ENCODE data around the gene SPRY2.

The SPRY2 gene

GRCh38 chr13:80336776-80337287 lies 4.1 kb downstream of the SPRY2 start:
- H3K9ac ChIP-seq (ENCODE audit: low read length): peak overlapping the region; percentile 11
- H3K27ac ChIP-seq (ENCODE audit: low read depth, low read length): no peak overlapping the region
- peak overlapping the region in 1 of 2 donors; percentile 97 for H3K4me3 ChIP-seq (ENCODE audit: low read depth in 1 of 2, low read length in 2 of 2)
- peaks cover 11% of the 10 kb centered on the region for H3K36me3 ChIP-seq (ENCODE audit: insufficient read depth, low read length)
- H3K4me1 ChIP-seq (ENCODE audit: insufficient read depth, low read length): no peaks in the 10 kb centered on the region
- no peaks in the 10 kb centered on the region for H3K9me3 ChIP-seq (ENCODE audit: low read length)
- no peaks in the 10 kb centered on the region for H3K27me3 ChIP-seq (ENCODE audit: control insufficient read depth in 1 of 2, insufficient read depth in 2 of 2, low read length in 2 of 2)

- Histone ChIP-seq H3K4me1 (ENCODE audit: insufficient read depth, low read length) (no peaks in the 10 kb centered on the region), H3K27me3 (ENCODE audit: control insufficient read depth in 1 of 2, insufficient read depth in 2 of 2, low read length in 2 of 2) (no peaks in the 10 kb centered on the region), H3K36me3 (ENCODE audit: insufficient read depth, low read length) (peaks cover 11% of the 10 kb centered on the region), H3K9me3 (ENCODE audit: low read length) (no peaks in the 10 kb centered on the region), H3K27ac (ENCODE audit: low read depth, low read length) (no peak overlapping the region), H3K9ac (ENCODE audit: low read length) (no peak overlapping the region), H3K4me3 (ENCODE audit: low read depth in 1 of 2, low read length in 2 of 2) (peak overlapping the region in 1 of 2 donors; percentile 97)
These were observed 4.6 kb downstream of the SPRY2 start for GRCh38 chr13:80336370-80336769.

DNA sequence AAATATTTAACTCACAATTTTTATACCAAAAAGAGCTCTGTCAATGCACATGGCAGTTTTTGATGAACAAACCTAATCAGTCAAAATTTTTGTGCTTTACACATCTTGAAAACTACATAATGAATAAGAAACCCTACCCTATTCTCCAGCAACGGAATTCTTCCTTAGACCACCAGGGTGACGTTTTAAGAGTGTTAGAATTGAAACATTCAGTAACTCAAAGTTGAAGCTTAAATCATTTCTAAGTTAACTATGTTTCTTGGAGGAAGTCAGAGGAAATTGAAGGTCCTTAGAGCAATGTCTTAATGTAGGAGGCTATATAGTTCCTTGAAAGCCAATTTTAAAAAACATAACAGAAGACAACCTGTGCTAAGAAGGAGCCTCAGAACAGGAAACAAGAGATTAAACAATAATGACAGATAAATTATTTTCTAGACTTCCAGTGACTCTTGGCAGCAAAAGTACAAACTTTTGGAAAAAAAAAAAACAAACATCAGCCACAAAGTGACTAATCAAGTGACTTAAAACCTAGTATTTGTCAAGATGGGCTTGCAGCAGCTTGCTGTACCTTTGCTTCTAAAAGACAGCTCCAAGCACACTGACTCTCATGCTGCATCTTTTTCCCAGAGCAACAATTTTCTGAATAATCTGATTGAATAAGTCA lies 6.2 kb downstream of the SPRY2 start:
- Histone ChIP-seq H3K9me3 (ENCODE audit: low read length) (no peaks in the 10 kb centered on the region), H3K9ac (ENCODE audit: low read length) (no peak overlapping the region), H3K36me3 (ENCODE audit: insufficient read depth, low read length) (peaks cover 11% of the 10 kb centered on the region), H3K4me1 (ENCODE audit: insufficient read depth, low read length) (no peaks in the 10 kb centered on the region), H3K27ac (ENCODE audit: low read depth, low read length) (no peak overlapping the region), H3K27me3 (ENCODE audit: control insufficient read depth in 1 of 2, insufficient read depth in 2 of 2, low read length in 2 of 2) (no peaks in the 10 kb centered on the region), H3K4me3 (ENCODE audit: low read depth in 1 of 2, low read length in 2 of 2) (no peak overlapping the region)

DNA sequence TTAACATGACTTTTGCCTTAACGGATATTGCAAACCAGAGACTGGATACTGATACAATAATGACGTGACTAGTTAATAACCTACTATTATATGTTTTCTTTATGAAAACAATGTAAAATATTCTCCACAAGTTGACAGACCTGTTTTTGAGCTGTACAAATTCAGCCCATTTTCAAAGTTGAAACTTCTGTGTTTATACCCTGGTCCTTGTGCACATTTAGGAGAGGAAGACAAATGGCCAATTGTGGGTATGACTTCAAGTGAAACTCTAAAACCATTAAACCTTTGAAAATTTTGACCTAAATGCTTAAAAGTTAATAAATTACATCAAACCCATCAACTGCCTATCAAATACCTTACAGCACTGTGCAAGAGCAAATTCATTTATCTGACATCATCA lies 8.9 kb downstream of the SPRY2 start:
- Histone ChIP-seq H3K9me3 (ENCODE audit: low read length) (no peaks in the 10 kb centered on the region), H3K27ac (ENCODE audit: low read depth, low read length) (no peak overlapping the region), H3K4me1 (ENCODE audit: insufficient read depth, low read length) (no peaks in the 10 kb centered on the region), H3K27me3 (ENCODE audit: control insufficient read depth in 1 of 2, insufficient read depth in 2 of 2, low read length in 2 of 2) (no peaks in the 10 kb centered on the region), H3K4me3 (ENCODE audit: low read depth in 1 of 2, low read length in 2 of 2) (no peak overlapping the region), H3K9ac (ENCODE audit: low read length) (no peak overlapping the region), H3K36me3 (ENCODE audit: insufficient read depth, low read length) (peaks cover 7% of the 10 kb centered on the region)

- Histone ChIP-seq H3K4me3 (ENCODE audit: low read depth in 1 of 2, low read length in 2 of 2) (no peak overlapping the region), H3K9me3 (ENCODE audit: low read length) (no peaks in the 10 kb centered on the region), H3K27ac (ENCODE audit: low read depth, low read length) (no peak overlapping the region), H3K36me3 (ENCODE audit: insufficient read depth, low read length) (no peaks in the 10 kb centered on the region), H3K9ac (ENCODE audit: low read length) (no peak overlapping the region), H3K4me1 (ENCODE audit: insufficient read depth, low read length) (no peaks in the 10 kb centered on the region), H3K27me3 (ENCODE audit: control insufficient read depth in 1 of 2, insufficient read depth in 2 of 2, low read length in 2 of 2) (no peaks in the 10 kb centered on the region)
These were observed 11.7 kb downstream of the SPRY2 start for GRCh38 chr13:80329250-80329649.

- H3K4me3 ChIP-seq (ENCODE audit: low read depth in 1 of 2, low read length in 2 of 2): no peak overlapping the region
These were observed 21.9 kb downstream of the SPRY2 start for GRCh38 chr13:80319004-80319403.

GRCh38 chr13:80314711-80315653 lies 25.9 kb downstream of the SPRY2 start:
- Histone ChIP-seq H3K27ac (ENCODE audit: low read depth, low read length) (no peak overlapping the region), H3K4me3 (ENCODE audit: low read depth in 1 of 2, low read length in 2 of 2) (no peak overlapping the region), H3K27me3 (ENCODE audit: control insufficient read depth in 1 of 2, insufficient read depth in 2 of 2, low read length in 2 of 2) (no peaks in the 10 kb centered on the region), H3K36me3 (ENCODE audit: insufficient read depth, low read length) (no peaks in the 10 kb centered on the region), H3K9ac (ENCODE audit: low read length) (no peak overlapping the region), H3K9me3 (ENCODE audit: low read length) (no peaks in the 10 kb centered on the region), H3K4me1 (ENCODE audit: insufficient read depth, low read length) (no peaks in the 10 kb centered on the region)

More at GRCh38 chr13:80319004-80319403, 21.9 kb downstream of the SPRY2 start:
- Histone ChIP-seq H3K9me3 (ENCODE audit: low read length) (no peaks in the 10 kb centered on the region), H3K4me1 (ENCODE audit: insufficient read depth, low read length) (no peaks in the 10 kb centered on the region), H3K36me3 (ENCODE audit: insufficient read depth, low read length) (no peaks in the 10 kb centered on the region), H3K27ac (ENCODE audit: low read depth, low read length) (no peak overlapping the region), H3K9ac (ENCODE audit: low read length) (no peak overlapping the region), H3K27me3 (ENCODE audit: control insufficient read depth in 1 of 2, insufficient read depth in 2 of 2, low read length in 2 of 2) (no peaks in the 10 kb centered on the region)

DNA sequence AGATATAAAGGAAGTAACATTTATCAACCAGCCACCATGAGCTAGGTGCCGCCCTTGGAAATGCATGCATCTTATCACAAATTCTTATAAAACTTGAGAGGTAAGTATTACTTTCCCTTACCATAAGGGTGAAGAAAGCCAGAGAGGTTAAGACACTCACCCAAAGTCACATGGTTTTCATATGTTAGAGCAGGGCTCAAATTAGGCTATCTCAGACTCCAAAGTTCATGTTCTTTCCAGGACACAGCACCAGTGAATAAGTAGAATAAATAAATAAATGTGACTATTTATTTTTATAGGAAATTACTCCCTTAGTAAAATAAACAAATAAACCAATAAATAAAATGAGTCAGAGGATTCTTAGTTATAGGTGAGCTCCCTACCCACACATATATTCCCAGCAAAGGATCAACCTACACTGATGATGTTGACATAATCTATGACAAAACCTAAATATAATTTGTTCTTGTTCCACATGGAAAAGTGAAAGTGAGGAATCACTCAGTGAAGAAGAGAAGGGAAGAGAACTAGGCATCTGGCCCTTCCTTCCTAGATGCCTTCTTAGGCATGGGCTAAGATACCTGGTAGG lies 27.2 kb downstream of the SPRY2 start:
- no peak overlapping the region for H3K4me3 ChIP-seq (ENCODE audit: low read depth in 1 of 2, low read length in 2 of 2)
- no peaks in the 10 kb centered on the region for H3K9me3 ChIP-seq (ENCODE audit: low read length)
- H3K36me3 ChIP-seq (ENCODE audit: insufficient read depth, low read length): no peaks in the 10 kb centered on the region
- no peak overlapping the region for H3K9ac ChIP-seq (ENCODE audit: low read length)
- H3K4me1 ChIP-seq (ENCODE audit: insufficient read depth, low read length): no peaks in the 10 kb centered on the region
- H3K27ac ChIP-seq (ENCODE audit: low read depth, low read length): no peak overlapping the region
- H3K27me3 ChIP-seq (ENCODE audit: control insufficient read depth in 1 of 2, insufficient read depth in 2 of 2, low read length in 2 of 2): no peaks in the 10 kb centered on the region

DNA sequence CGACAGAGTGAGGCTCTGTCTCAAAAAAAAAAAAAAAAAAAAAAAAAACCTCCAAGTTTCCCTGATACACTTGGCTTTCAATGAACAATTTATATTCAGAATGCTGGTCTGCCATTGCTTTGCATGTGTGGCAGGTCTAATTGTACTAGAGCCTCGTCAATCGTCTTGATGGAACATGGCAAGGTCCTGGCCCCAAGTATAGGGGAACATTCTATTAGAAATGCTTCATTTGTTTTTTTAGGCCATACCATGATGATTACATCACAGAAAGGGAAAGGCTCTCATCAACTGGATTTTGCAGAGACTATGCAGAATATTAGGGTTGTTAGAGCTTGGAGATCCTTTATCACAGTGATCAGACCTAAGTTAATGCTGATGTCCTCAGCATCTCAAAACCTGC lies 28.0 kb downstream of the SPRY2 start:
- no peaks in the 10 kb centered on the region for H3K4me1 ChIP-seq (ENCODE audit: insufficient read depth, low read length)
- no peak overlapping the region for H3K4me3 ChIP-seq (ENCODE audit: low read depth in 1 of 2, low read length in 2 of 2)
- no peaks in the 10 kb centered on the region for H3K36me3 ChIP-seq (ENCODE audit: insufficient read depth, low read length)
- H3K27me3 ChIP-seq (ENCODE audit: control insufficient read depth in 1 of 2, insufficient read depth in 2 of 2, low read length in 2 of 2): no peaks in the 10 kb centered on the region
- H3K9me3 ChIP-seq (ENCODE audit: low read length): no peaks in the 10 kb centered on the region
- no peak overlapping the region for H3K27ac ChIP-seq (ENCODE audit: low read depth, low read length)
- H3K9ac ChIP-seq (ENCODE audit: low read length): no peak overlapping the region

DNA sequence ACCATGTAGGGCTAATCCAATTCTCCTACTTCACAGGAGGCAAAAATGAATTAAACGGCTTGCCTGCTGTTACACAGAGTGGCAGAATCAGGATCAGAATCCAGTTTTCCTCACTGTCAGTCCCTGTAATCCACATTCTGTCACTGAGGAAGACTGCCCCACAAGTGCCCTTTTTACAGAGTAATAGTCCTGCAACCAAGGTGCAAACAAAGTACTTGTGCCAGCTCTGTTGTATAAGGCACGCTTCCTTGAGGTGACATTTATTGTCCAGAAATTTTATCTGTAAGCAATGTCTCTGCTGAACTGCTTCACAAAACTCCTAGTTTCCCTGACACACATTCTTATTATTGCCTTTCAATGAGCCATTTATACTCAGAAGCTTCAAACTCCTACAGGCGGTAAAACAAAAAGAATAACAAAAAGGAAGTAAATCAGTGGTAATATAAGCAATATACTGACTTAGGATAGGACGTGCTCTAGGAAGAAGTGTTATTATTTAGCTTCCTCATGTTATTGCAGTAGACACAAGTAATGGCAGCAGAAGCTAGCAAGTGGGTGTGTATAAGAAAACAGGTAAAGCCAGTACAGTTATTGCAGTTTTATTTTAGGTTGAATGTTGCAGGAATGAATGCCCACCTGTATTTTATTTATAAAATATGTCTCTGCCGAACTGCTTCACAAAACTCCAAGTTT lies 28.8 kb downstream of the SPRY2 start:
- Histone ChIP-seq H3K4me1 (ENCODE audit: insufficient read depth, low read length) (no peaks in the 10 kb centered on the region), H3K27ac (ENCODE audit: low read depth, low read length) (no peak overlapping the region), H3K27me3 (ENCODE audit: control insufficient read depth in 1 of 2, insufficient read depth in 2 of 2, low read length in 2 of 2) (no peaks in the 10 kb centered on the region), H3K36me3 (ENCODE audit: insufficient read depth, low read length) (no peaks in the 10 kb centered on the region), H3K4me3 (ENCODE audit: low read depth in 1 of 2, low read length in 2 of 2) (no peak overlapping the region), H3K9ac (ENCODE audit: low read length) (no peak overlapping the region), H3K9me3 (ENCODE audit: low read length) (no peaks in the 10 kb centered on the region)

DNA sequence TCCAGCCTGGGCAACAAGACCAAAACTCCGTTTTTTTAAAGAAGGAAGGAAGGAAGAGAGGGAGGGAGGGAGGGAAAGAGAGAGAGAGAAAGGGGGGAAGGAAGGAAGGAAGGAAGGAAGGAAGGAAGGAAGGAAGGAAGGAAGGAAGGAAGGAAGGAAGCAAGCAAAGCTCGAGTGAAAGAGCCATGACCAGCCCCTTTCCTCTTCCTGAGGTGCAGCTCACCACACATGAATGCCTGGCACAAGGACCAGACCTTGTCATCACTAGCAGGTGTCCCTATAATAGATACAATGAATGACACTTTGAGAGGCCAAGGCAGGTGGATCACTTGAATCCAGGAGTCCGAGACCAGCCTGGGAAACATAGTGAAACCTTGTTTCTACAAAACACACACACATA lies 31.0 kb downstream of the SPRY2 start:
- Histone ChIP-seq H3K27me3 (ENCODE audit: control insufficient read depth in 1 of 2, insufficient read depth in 2 of 2, low read length in 2 of 2) (no peaks in the 10 kb centered on the region), H3K9ac (ENCODE audit: low read length) (no peak overlapping the region), H3K4me3 (ENCODE audit: low read depth in 1 of 2, low read length in 2 of 2) (no peak overlapping the region), H3K9me3 (ENCODE audit: low read length) (no peaks in the 10 kb centered on the region), H3K36me3 (ENCODE audit: insufficient read depth, low read length) (no peaks in the 10 kb centered on the region), H3K4me1 (ENCODE audit: insufficient read depth, low read length) (no peaks in the 10 kb centered on the region), H3K27ac (ENCODE audit: low read depth, low read length) (no peak overlapping the region)
